NCI-H128 (cell line): Measurements from ENCODE around the gene RASAL3.

Source experiments
- DNase-seq: peaks from one replicate; lab custom pipeline; 2025; ENCODE audit not compliant: unreplicated experiment; lab: John Stamatoyannopoulos, UW

The RASAL3 gene

DNA sequence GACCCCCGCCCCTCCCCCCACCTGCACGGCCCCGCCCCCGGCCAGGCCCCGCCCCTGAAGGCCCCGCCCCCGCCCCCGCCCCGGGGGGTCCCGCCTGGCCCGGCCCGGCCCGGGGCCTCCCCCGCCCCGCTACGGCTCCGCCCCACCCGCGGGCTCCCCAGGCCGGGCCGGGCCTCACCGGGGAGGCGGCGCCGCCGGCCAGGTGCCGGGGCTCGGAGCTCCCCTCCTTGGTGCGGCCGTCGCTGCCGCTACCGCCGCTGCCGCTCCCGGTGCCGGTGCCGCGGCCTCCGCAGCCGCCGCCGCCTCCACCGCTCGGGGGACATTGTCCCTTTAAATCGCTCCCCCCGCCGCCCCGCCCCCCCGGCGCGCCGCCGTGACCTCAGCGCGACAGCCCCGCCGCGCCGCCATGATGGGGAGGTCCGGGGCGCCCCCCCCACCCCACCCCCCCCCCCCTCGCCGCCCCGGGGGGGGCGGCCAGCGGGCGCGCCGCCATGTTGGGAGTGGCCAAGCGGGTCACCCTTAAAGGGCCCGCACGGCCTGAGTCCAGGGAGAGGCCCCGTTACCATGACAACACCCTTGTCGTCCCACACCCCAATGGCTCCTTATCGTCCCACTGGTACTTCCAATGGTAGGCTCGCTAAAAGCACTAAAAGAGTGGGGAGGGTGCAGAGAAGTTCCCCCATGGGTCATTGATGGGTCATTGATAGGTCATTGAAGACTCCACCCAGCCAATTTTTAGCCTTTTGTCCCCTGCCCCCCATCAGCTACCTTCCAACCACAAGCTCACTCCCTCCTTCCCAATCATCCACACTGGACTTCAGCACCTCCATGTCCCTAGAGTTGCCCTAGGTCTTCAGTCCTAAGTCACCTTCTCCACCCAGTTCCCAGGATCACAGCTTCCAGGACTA, 14.5 kb downstream of the RASAL3 start, which contains the start of gene WIZ:
Gene WIZ, minus strand, starts transcription at position 337 of the 908 bp plus-strand sequence. CDS start 1,649 bp downstream, outside the sequence.
- no peak for DNase-seq

DNA sequence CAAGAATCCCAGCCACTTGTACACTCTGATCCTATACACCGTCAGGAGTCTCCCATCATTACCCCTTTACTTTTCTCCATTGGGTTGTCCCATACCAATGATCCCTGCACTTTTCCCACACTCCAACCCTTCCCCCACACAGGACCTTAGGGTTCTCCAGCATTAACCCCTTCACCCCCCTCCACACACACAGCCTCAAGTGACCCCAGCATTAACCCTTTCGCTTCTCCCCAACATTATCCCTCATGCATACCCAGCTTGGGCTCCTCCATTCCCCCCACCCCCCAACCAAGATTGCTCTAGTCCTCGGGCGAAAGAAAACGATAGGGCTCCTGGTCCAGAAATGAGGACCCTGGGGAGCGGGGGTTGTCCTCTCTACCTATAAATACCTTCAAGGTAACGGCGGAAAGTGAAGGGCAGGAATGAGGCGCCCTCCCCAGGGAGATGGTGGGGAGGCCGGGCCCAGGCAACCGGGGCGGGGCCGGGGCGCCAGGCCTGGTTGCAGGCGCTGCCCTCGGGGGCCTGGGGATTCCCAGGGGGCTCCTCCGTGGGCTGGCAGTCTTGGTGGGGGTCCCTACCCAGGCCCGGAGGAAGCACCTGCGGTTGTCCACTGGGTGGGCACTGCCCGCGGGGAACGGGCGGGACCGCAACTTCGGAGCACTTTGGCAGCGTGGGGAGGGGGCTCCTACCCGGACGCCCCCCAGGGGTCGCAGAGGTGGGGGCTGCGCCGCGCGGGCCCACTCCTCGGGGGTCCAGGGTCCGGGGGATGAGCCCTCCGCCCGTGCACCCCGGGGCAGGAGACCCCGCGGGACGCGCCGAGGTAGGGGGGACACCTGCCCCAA, 15.3 kb downstream of the RASAL3 start:
- no peak for DNase-seq

DNA sequence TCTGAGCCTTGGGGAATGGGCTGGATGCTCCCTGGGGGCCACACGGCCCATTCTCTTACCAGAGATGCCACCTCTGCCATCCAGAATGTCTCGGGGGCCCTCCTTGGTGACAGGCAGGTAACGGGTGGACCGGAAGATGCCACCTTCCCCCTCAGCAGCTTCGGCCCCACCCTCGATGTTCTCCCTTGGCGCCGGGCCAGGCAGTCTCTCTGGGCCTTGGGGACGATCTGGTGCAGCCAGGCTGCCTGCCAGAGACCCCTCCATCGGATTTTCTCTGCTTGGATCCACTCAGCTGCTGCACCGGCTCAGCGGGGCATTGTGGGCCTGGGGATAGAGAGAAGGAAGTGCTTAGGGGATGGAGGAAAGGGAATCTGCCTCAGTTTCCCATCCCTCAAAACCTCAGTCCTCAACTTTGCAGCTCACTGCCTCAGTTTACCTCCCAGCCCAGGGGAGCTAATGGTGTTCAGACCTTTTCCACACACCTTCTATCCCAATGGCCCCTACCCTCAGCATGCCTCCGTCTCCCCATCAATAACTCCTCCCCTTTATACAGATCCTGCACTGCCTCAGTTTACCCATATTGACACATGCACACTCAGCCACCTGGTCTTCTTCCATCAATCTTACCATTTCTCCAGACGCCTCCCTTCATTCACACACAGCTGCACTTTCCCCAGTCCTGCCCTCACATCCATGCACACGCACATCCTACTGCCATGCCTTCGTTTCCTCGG, 16.1 kb downstream of the RASAL3 start:
- DNase-seq, result no peak

DNA sequence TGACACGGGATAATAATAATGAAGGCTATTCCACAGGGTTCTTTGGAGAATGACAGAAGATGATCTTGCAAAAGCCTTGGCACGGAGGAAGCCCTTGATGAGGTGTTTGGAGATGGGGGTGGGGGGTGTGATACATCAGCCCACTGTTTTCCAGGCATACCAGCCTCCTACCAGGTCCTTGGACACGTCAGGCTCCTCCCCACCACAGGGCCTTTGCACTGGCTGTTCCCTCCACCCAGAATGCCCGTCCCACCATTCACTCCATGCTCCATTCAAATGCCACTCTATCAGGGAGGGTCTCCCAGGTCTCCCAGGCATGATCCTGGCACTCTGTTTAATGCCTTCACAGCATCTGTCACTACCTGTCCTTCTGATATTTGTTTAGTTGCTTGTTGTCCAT, 17.3 kb downstream of the RASAL3 start:
- no peak for DNase-seq

DNA sequence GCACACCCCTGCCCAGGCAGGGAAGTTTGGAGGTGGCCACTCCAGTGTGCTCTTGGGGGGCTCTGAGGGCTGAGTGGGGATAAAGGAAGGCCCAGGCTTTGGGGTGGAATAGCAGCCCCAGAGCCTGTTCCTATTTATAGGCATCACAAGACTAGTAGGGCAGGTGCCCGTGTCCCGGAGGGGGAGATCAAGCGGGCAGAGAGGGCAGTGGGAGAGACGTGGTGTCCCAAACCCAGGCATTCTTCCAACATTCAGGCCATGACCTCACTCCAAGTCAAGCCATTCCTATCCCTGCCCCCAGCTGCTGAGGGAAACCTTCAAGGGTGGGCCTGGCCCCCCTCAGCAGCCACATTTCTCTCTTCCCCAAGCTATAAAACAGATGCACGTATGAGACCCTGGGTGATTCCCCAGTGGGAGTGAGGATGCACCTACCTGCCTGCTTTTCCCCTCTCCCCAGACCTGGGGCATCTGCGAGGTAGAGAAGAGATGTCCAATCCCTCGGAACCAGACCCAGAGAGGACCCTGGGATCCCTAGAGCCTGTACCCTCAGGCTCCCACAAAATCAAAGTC, 18.5 kb downstream of the RASAL3 start:
- no peak for DNase-seq

DNA sequence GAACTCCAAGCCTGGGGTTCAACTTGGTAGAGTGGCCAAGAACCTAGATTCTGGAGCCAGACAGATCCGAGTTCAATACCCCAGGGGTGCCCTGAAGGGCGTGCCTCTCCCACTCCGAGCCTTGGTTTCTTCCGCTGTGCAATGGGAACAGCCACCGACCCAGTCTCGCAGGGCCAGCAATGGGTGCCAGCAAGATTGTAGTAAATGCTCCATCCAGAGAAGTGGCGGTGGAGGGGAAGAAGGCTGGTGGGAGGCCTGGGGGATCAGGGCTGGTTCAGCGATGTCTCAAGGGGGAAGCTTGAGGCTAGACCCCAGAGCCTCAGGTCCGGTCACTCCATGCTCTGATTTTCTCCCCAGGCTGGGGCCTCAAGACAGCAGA, 19.1 kb downstream of the RASAL3 start:
- no peak for DNase-seq

DNA sequence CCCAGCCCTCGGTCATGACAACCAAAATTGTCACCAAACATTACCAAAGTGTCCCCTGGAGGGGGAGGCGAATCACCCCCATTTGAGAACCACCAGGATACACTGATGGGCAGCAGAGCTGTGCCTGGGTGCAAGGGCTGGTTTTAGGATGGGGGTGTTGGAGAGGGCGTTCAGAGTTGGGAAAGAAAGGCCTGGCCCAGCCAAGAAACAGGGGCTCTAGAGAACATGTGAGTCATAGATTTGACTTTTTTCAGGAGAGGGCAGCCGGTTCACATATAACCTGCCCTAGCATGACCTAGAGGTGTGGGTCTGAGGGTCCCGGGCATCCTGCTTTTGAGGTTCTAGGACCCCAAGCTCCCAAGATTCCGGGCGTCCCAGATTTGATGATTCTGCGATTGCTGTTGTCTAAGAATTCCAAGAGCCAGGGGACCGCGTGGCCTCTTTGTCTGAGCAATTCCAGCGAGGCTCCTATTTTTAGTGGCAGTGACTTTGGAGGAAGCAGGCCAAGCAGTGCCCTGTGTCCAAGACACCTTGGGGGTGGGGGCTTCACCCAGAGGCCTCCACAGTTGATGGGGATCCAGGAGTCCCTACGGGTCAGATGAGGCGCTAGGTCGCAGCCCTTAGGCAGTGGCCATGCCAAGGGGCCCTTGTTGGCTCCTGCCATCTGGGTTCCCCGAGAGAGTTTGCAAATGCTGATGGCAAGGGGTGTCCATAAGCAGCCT, 19.7 kb downstream of the RASAL3 start:
- no peak for DNase-seq

DNA sequence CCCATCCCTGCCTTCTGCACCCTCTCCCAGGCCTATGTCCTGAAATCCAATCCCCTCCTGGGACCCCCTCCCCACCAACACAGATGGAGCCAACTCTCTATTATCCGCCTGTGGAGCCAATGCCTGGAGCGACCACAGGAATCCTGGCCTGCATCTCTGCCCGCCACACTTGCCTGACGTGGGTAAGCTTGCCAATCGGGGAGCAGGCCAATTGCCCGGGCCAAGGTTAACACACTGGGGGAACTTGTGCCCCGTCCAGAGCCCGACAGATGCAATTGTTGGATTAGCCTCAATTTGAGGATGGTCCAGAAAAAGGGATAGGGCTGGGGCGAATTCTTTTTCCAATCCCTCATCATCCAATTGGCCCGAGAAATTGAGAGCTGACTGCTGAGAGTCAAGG, 20.5 kb downstream of the RASAL3 start:
- DNase-seq, result no peak

DNA sequence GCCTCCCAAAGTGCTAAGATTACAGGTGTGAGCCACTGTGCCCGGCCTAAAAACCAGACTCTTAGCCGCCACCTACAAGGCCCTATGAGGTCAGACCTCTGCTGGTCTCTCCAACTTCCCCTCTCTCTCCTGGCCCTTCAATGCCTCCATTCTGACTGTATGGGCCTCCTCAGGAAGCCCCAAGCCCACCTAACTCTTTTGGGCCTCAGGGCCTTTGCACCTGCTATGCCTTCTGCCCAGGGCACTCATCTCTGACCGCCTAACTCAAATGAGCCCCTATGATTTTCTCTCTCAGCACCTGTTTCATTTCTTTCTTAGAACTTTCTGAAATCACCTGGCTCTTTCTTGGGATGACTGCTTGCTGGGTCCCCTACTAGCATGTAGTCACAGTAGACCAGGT, 21.0 kb downstream of the RASAL3 start:
- DNase-seq, result no peak

DNA sequence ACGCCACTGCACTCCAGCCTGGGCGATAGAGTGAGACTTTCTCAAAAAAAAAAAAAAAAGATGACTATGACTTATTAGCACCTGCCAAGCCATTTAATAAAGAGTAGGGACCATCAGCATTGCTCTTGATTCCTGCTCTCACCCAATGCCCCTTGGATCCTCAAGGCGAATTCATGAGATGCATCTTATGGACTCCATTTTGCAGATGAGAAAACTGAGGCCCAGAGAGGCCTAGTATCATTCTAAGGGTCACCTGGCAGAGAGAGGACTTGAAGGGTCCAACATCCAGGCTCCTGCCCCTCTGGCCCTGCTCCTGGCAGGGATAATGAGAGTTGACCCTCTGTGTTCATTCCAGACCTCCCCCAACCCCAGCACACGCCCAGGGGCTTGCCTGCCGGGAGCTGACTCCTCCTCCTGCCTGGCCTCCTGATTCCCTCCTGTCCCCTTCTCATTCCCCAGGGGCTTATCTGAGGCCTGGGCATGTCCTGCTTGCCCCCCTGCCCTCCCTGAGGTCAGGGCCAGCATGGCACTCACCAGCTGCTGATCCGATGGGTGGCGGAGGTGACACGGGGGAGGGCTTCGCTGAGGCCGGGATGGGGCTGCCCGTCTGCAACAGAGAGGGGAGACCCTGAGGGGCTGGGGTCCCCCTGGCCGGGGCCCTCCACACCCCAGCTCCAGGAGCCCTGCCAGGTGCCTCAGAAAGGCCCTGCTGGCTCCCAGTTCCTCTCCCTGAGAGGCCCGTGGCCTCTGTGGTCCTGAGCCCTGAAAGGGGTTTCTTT, 22.0 kb downstream of the RASAL3 start:
- no peak for DNase-seq

DNA sequence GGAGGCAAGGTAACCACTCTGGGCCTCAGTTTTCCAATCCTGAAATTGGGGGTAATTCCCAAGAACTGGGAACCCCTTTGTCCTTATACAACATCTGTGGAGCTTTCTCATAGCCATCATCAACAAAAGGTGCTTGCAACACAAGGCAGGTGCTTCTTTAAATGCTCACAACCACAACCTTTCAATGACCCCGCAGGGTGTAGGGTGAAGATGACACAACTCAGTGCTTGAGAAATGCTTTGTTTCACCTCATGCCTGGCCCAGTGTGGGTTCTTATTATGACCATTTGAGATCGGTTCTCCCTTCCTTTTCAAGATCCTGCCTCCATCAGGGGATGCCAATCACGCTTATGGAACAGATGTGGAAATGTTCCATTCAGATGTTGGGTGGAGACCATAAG, 23.0 kb downstream of the RASAL3 start:
- DNase-seq, result no peak

DNA sequence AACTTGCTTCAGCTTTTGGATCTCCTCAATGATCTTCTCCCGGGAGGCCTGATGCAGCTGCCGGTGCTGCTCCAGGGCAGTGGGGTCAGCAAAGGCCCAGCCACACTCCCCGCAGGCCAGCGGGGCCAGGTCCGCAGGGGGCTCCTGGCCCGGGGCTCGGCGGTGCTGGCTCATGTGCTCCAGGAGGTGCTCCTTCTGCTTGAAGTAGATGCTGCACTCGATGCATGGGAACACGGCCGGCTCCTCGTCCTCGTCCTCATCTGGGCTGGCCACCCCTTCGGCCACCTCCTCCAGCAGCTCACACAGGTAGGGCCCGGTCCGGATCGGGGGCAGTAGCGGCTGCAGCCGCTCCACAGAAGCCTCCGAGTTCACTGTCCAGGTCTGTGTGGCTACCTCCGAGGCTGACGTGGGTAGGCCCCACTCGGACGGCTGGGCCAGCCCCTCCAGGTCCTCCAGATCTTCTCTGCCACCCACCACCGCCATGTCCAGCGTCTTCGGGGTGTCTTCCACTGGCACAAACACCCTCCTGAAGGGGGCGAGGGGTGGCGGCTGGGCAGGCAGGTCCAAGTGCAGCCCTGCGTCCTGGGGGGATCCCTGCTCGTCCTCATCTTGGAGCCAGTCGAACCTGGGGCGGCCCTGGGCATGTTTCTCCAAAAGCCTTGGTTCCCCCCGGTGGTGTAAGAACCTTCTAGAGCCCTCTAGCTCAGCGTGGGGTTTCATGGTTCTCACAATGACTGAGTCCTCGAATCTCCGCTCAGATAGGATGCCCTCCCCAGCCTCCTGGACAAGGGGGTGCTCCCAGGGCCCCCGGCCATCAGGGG, 24.3 kb downstream of the RASAL3 start:
- DNase-seq, result no peak

DNA sequence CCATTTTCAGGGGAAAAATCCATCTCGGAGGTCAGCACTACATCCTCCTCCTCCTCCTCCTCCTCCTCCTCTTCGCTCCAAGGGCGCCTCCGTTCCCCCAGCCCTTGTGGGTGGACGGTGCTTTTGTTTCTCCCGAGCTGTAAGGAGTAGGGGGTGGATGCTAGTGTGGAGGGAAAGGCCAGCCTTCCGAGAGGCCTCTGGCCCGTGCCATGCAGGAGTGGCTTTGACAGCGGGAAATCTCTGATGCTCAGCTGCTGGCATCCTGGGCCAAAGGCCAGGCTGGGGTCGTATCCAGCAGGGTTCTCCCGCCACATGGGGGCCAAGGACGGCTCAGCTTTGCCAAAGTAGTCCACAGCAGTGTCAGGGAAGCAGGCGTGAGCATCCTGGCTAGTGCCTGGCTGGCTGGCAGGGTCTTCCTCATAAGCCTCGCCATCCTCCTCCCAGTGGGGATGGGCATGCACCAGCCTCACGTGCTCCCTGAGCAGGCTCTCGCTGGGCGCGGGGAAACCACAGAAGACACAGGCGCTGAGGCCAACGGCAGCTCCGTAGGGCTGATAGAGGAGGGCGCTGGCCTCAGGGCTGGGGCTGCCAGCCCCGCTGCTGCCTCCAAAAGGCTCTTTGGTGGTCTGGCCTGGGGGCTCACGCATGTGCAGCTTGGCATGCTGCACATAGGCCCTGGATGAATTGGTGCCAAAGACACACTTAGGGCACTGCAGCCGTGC, 25.1 kb downstream of the RASAL3 start:
- no peak for DNase-seq

DNA sequence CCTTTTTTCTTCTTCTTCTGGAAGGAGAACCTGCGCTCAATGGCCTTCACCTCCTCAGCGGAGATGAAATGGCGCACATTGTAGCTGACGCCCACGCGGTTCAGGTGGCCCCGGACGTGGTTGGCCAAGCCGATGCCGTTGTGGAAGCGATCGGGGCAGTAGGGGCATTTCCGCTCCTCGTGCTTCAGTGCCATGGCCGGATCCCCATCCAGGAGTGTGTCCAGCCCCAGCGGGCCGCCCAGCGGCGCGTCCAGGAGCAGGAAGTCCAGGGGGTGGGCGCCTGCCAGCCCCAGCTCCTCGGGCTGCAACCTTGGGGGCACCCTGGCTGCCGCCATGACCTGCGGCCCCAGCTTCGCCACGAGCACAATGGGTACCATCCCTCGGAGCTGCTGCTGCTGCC, 25.8 kb downstream of the RASAL3 start:
- DNase-seq, result no peak

DNA sequence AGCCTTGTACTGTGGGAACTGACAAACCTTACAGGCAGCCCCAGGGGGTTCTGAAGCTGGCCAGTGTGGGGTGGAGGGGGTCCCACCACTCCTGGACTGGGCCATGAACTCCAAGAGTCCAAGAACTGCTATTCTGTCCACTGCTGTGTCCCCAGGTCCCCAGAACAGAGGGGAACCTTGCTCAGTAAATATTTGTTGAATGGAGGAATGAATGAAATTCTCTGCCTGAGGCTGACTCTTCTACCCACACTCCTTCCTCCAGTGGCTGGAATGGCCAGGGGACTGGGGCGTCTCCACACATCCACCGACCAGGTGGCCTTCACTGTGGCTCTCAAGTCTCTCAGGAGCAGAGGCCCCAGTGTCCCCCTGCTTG, 26.2 kb downstream of the RASAL3 start:
- DNase-seq, result no peak

DNA sequence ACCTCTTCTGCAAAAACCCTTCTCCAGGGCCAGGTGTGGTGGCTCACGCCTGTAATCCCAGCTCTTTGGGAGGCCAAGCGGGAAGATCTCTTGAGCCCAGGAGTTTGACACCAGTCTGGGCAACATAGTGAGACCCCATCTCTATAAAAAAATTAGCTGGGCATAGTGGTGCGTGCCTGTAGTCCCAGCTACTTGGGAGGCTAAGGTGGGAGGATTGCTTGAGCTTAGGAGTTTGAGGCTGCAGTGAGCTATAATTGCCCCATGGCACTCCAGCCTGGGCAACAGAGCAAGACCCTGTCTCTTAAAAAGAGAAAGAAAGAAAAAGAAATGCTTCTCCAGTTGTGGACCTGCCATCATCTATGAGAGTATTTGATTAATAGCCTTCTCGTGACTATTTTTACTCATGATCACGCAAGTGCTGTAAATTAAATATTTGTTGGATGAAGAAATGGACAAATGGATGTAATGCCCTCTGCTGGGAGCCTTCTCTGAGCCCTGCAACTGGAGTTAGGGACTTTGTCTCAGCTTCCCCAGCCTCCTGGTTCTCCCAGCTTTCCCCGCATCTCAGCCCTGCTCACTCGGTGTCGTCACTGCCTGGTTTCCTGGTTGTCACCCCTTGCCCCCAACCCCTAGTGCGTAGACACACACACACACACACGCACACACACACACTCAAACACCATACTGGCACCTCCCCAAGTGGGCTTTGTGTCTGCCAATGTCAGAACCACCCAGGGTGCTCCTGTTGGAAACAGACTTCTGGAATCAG, 26.8 kb downstream of the RASAL3 start:
- no peak for DNase-seq

DNA sequence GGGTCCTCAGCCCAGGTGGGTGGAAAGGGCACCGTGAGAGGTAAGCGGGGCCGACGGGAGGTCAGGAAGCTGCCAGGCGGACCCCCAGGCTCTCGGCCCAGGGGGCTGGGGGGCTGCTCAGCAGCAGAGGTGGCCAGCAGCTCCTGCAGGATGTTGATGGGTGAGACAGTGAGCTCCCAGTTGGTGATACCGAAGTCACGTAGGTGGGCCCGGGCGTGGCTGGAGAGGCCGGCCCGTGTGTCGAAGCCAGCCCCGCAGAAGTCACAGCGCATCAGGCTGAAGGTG, 27.6 kb downstream of the RASAL3 start:
- no peak for DNase-seq
